Uterus (tissue), 4 donors: Measurements from ENCODE around the gene PSMC5. TPM values are rescaled to one million over a fixed set of nuclear protein-coding genes. Genes with fewer than 3 reads are reported as not detected.

Experiments used
- DNase-seq, 2 donors: peaks; one replicate each; pipeline ENCODE4 v3.0.0-alpha.2; 2019 to 2020
- H3K27ac ChIP-seq, 2 donors: fragments of 200-600 bp; sonication (generic); 1 replicate in 1 of 2; 2 replicates in 1 of 2; pipeline ENCODE4 v1.5.1; 2016 to 2018
- H3K27me3 ChIP-seq, 2 donors: fragments of 200-600 bp; sonication (generic); one replicate each; pipeline ENCODE4 v1.5.1; 2018 to 2019; ENCODE audit warnings: control low read depth in 1 of 2
- H3K36me3 ChIP-seq, 2 donors: fragments of 200-600 bp; sonication (generic); one replicate each; pipeline ENCODE4 v1.5.1; 2019; ENCODE audit warnings: control low read depth in 1 of 2
- H3K4me1 ChIP-seq, 2 donors: fragments of 200-600 bp; sonication (generic); one replicate each; pipeline ENCODE4 v1.5.1; 2018 to 2019; ENCODE audit warnings: control low read depth in 1 of 2
- H3K4me3 ChIP-seq, 2 donors: fragments of 200-600 bp; sonication (generic); 1 replicate in 1 of 2; 2 replicates in 1 of 2; pipeline ENCODE4 v1.5.1; 2018 to 2019; ENCODE audit warnings: mild to moderate bottlenecking in 1 of 2
- H3K9me3 ChIP-seq, 2 donors: fragments of 200-600 bp; sonication (generic); one replicate each; pipeline ENCODE4 v1.5.1; 2019; ENCODE audit warnings: control low read depth in 1 of 2
- CTCF ChIP-seq, 4 experiments: fragments of 200-600 bp in 2 of 4; fragments of 450-650 bp in 2 of 4; sonication (generic) in 2 of 4; IDR thresholded peaks; one replicate each; pipeline ENCODE4 v1.5.1; 2016 to 2019; ENCODE audit warnings: antibody characterized with exemption in 4 of 4, mild to moderate bottlenecking in 2 of 4, moderate library complexity in 1 of 4
- POLR2A ChIP-seq, 2 donors: fragments of 450-650 bp; IDR thresholded peaks; one replicate each; pipeline ENCODE4 v1.6.1; 2016; ENCODE audit warnings: antibody characterized with exemption in 2 of 2, mild to moderate bottlenecking in 1 of 2, moderate library complexity in 1 of 2
- intact Hi-C: fragments of 100-400 bp; cut with DNase I; formaldehyde crosslinking; loops from one replicate; pipeline ENCODE4 v1.15.1; 2023; ENCODE audit warnings: low total_unique reads
- total RNA-seq, 4 donors: library from RNA; depleted of rRNA in 3 of 4; stranded (reverse); fragments of >200 nt in 3 of 4; gene quantifications; one replicate each; pipeline versions ENCODE4 v1.1.0 to v1.2.4, GENCODE V29; 2014 to 2023
- donor health status: DM: yes; HTN: yes; CAD: no.

The PSMC5 gene
- total RNA-seq, 4 donors from 2014 or later = 12.6 to 103 (median 40.2) TPM

GRCh38 chr17:63820963-63821561 is 6.2 kb upstream of the PSMC5 start:
- no peaks in the 10 kb centered on the region for H3K9me3 ChIP-seq
- TF ChIP-seq CTCF (IDR thresholded peaks at IDR 0.05) = no peak
- TF ChIP-seq POLR2A (IDR thresholded peaks at IDR 0.05) = no peak

GRCh38 chr17:63821804-63822203 is 5.4 kb upstream of the PSMC5 start:
- H3K27me3 ChIP-seq = no peaks in the 10 kb centered on the region
- TF ChIP-seq POLR2A (IDR thresholded peaks at IDR 0.05) (no peak), CTCF (IDR thresholded peaks at IDR 0.05) (no peak)
- H3K36me3 ChIP-seq = no peaks in the 10 kb centered on the region
- DNase-seq = no peak
- no peak overlapping the region for H3K4me3 ChIP-seq
- no peak overlapping the region for H3K27ac ChIP-seq
- peaks cover 0 to 6% of the 10 kb centered on the region in 2 donors for H3K4me1 ChIP-seq
- intact Hi-C loops = no loop called here
- H3K9me3 ChIP-seq = no peaks in the 10 kb centered on the region

More at GRCh38 chr17:63820963-63821561, 6.2 kb upstream of the PSMC5 start:
- Histone ChIP-seq H3K4me3 (no peak overlapping the region), H3K4me1 (peaks cover 0 to 2% of the 10 kb centered on the region in 2 donors), H3K27me3 (no peaks in the 10 kb centered on the region), H3K36me3 (no peaks in the 10 kb centered on the region), H3K27ac (no peak overlapping the region)
- DNase-seq = no peak
- intact Hi-C loops = no loop called here

- intact Hi-C loops = no loop called here
- Histone ChIP-seq H3K27me3 (no peaks in the 10 kb centered on the region), H3K9me3 (no peaks in the 10 kb centered on the region), H3K36me3 (no peaks in the 10 kb centered on the region), H3K27ac (no peak overlapping the region), H3K4me1 (peaks cover 0 to 6% of the 10 kb centered on the region in 2 donors), H3K4me3 (no peak overlapping the region)
- DNase-seq = no peak
- TF ChIP-seq CTCF (IDR thresholded peaks at IDR 0.05) (no peak), POLR2A (IDR thresholded peaks at IDR 0.05) (no peak)
Observed at GRCh38 chr17:63822537-63822936, 4.7 kb upstream of the PSMC5 start.

- no peak for DNase-seq
- no peaks in the 10 kb centered on the region for H3K9me3 ChIP-seq
- no peak overlapping the region for H3K27ac ChIP-seq
- no peaks in the 10 kb centered on the region for H3K36me3 ChIP-seq
- intact Hi-C loops = no loop called here
- no peak overlapping the region for H3K4me3 ChIP-seq
- no peaks in the 10 kb centered on the region for H3K27me3 ChIP-seq
- H3K4me1 ChIP-seq = peaks cover 3 to 6% of the 10 kb centered on the region in 2 donors
- TF ChIP-seq POLR2A (IDR thresholded peaks at IDR 0.05) (no peak), CTCF (IDR thresholded peaks at IDR 0.05) (no peak)
Observed at GRCh38 chr17:63823659-63824331, 3.4 kb upstream of the PSMC5 start.

GRCh38 chr17:63824362-63824761 is 2.9 kb upstream of the PSMC5 start:
- H3K27ac ChIP-seq = no peak overlapping the region
- TF ChIP-seq POLR2A (IDR thresholded peaks at IDR 0.05) (no peak), CTCF (IDR thresholded peaks at IDR 0.05) (no peak)
- intact Hi-C loops = no loop called here

More at GRCh38 chr17:63824362-63824761, 2.9 kb upstream of the PSMC5 start:
- Histone ChIP-seq H3K27me3 (no peaks in the 10 kb centered on the region), H3K4me3 (no peak overlapping the region), H3K4me1 (peaks cover 3 to 10% of the 10 kb centered on the region in 2 donors), H3K9me3 (no peaks in the 10 kb centered on the region), H3K36me3 (no peaks in the 10 kb centered on the region)
- DNase-seq = no peak
